NCI-H82 treated with DMSO at 0.1 percent for 48 hours (cell line): ENCODE measurements around the gene FHL2.
"Not testable (repeated sequence)": the region's sequence is repeated elsewhere in the genome, so short reads cannot be mapped to it uniquely, and the experiment has no call there.

ENCODE experiments used
- DNase-seq: peaks from one replicate; lab custom pipeline; 2025; ENCODE audit not compliant: unreplicated experiment; lab: John Stamatoyannopoulos, UW

FHL2 gene

GRCh38 chr2:105344704-105345345 lies 54.0 kb downstream of the FHL2 start:
- DNase-seq, result no peak

GRCh38 chr2:105339414-105339813 lies 59.4 kb downstream of the FHL2 start:
- no peak for DNase-seq

- no peak for DNase-seq
Measured at GRCh38 chr2:105338020-105338385, 60.8 kb downstream of the FHL2 start.

- DNase-seq, result peak; percentile 86
Measured at GRCh38 chr2:105337122-105338019, 61.5 kb downstream of the FHL2 start, which contains the start of gene C2orf49. Gene C2orf49, plus strand, starts transcription at chr2:105337540. Its CDS starts 48 bp downstream, at chr2:105337588.

- DNase-seq, result no peak
Measured at GRCh38 chr2:105336786-105337121, 62.1 kb downstream of the FHL2 start.

- DNase-seq, result no peak
Measured at GRCh38 chr2:105335469-105335868, 63.4 kb downstream of the FHL2 start.

GRCh38 chr2:105334211-105334610 lies 64.6 kb downstream of the FHL2 start:
- no peak for DNase-seq

GRCh38 chr2:105330681-105331375 lies 68.0 kb downstream of the FHL2 start:
- no peak for DNase-seq

- DNase-seq, result no peak
Measured at GRCh38 chr2:105329561-105330495, 69.0 kb downstream of the FHL2 start, which contains the start of gene TGFBRAP1. Gene TGFBRAP1, minus strand, starts transcription at chr2:105329735. Its CDS starts 21,434 bp downstream, at chr2:105308301.

GRCh38 chr2:105329197-105329554 lies 69.7 kb downstream of the FHL2 start:
- DNase-seq, result no peak

GRCh38 chr2:105328281-105329196 lies 70.3 kb downstream of the FHL2 start:
- no peak for DNase-seq

- no peak for DNase-seq
Measured at GRCh38 chr2:105327690-105328089, 71.2 kb downstream of the FHL2 start.

GRCh38 chr2:105327271-105327670 lies 71.6 kb downstream of the FHL2 start:
- DNase-seq, result not testable (repeated sequence)

- DNase-seq, result no peak
Measured at GRCh38 chr2:105325389-105325963, 73.4 kb downstream of the FHL2 start.

- DNase-seq, result no peak
Measured at GRCh38 chr2:105324732-105325131, 74.1 kb downstream of the FHL2 start.

GRCh38 chr2:105324101-105324500 lies 74.8 kb downstream of the FHL2 start:
- no peak for DNase-seq

GRCh38 chr2:105323111-105323510 lies 75.7 kb downstream of the FHL2 start:
- DNase-seq, result no peak

- no peak for DNase-seq
Measured at GRCh38 chr2:105321875-105322646, 76.8 kb downstream of the FHL2 start.
